Measurements from ENCODE around the gene PSTK. TPM values are rescaled to one million over a fixed set of nuclear protein-coding genes. Genes with fewer than 3 reads are reported as not detected.

Gene PSTK
- total RNA-seq, 6 experiments from 2014 or later, result 2.6 to 5.1 (median 4.2) TPM

- peak; percentile 76 for TF ChIP-seq CTCF (IDR thresholded peaks at IDR 0.05)
- H3K4me3 Mint-ChIP-seq, result peak overlapping the region; percentile 90
- peak overlapping the region; percentile 92 for H3K27ac Mint-ChIP-seq
- no peaks in the 10 kb centered on the region for H3K9me3 Mint-ChIP-seq
- H3K36me3 Mint-ChIP-seq (ENCODE audit: low read depth), result no peaks in the 10 kb centered on the region
- no peaks in the 10 kb centered on the region for H3K27me3 Mint-ChIP-seq (ENCODE audit: insufficient read depth)
- H3K4me1 Mint-ChIP-seq (ENCODE audit: low read depth), result peaks cover 25% of the 10 kb centered on the region
- peak; percentile 60 for DNase-seq
Observed at GRCh38 chr10:122981066-122981464, 864 bp downstream of the PSTK start.

- no peak overlapping the region for H3K27ac Mint-ChIP-seq
Observed at GRCh38 chr10:122983898-122984297, 3.7 kb downstream of the PSTK start.

GRCh38 chr10:122984708-122985107, 4.5 kb downstream of the PSTK start:
- no peak overlapping the region for H3K4me3 Mint-ChIP-seq
- H3K4me1 Mint-ChIP-seq (ENCODE audit: low read depth), result peaks cover 32% of the 10 kb centered on the region
- no peak for DNase-seq
- H3K36me3 Mint-ChIP-seq (ENCODE audit: low read depth), result no peaks in the 10 kb centered on the region; the same call in none of the 2 replicates
- no peak overlapping the region for H3K27ac Mint-ChIP-seq
- TF ChIP-seq CTCF (IDR thresholded peaks at IDR 0.05), result no peak
- no peaks in the 10 kb centered on the region for H3K9me3 Mint-ChIP-seq
- no peaks in the 10 kb centered on the region for H3K27me3 Mint-ChIP-seq (ENCODE audit: insufficient read depth)

More at GRCh38 chr10:122983898-122984297, 3.7 kb downstream of the PSTK start:
- peaks cover 33% of the 10 kb centered on the region for H3K4me1 Mint-ChIP-seq (ENCODE audit: low read depth)
- no peak overlapping the region for H3K4me3 Mint-ChIP-seq
- no peaks in the 10 kb centered on the region for H3K9me3 Mint-ChIP-seq
- no peak for DNase-seq
- no peak for TF ChIP-seq CTCF (IDR thresholded peaks at IDR 0.05)
- H3K27me3 Mint-ChIP-seq (ENCODE audit: insufficient read depth), result no peaks in the 10 kb centered on the region
- no peaks in the 10 kb centered on the region; the same call in none of the 2 replicates for H3K36me3 Mint-ChIP-seq (ENCODE audit: low read depth)

DNA sequence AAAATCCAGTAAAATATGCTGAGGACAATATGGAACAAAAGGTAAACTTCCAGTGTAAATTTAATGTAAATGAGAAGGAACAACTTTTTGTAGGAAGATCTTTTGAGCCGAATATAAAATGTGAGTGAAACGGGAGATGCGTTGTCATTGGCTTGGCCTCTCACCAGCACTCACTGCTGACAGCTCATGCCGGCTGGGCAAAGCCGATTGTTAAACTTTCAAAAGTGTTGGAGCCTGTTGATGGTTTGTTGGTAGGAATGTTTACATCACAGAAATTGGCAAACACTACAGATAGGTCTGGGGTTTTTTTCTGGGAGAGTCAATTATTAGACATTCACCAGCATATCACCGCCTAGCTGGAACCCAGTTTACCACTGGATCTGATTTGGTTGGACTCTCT, 6.1 kb downstream of the PSTK start:
- Mint-ChIP-seq H3K4me3 (no peak overlapping the region), H3K4me1 (ENCODE audit: low read depth) (peaks cover 26% of the 10 kb centered on the region), H3K27ac (no peak overlapping the region), H3K27me3 (ENCODE audit: insufficient read depth) (no peaks in the 10 kb centered on the region), H3K36me3 (ENCODE audit: low read depth) (no peaks in the 10 kb centered on the region; the same call in none of the 2 replicates), H3K9me3 (no peaks in the 10 kb centered on the region)
- no peak for DNase-seq
- no peak for TF ChIP-seq CTCF (IDR thresholded peaks at IDR 0.05)

GRCh38 chr10:122988501-122988900, 8.3 kb downstream of the PSTK start:
- Mint-ChIP-seq H3K36me3 (ENCODE audit: low read depth) (no peaks in the 10 kb centered on the region; the same call in none of the 2 replicates), H3K4me1 (ENCODE audit: low read depth) (peaks cover 17% of the 10 kb centered on the region), H3K4me3 (no peak overlapping the region), H3K27ac (no peak overlapping the region), H3K9me3 (no peaks in the 10 kb centered on the region), H3K27me3 (ENCODE audit: insufficient read depth) (no peaks in the 10 kb centered on the region)
- no peak for TF ChIP-seq CTCF (IDR thresholded peaks at IDR 0.05)
- DNase-seq, result no peak

GRCh38 chr10:122990278-122990677, 10.1 kb downstream of the PSTK start:
- peak; percentile 13 for DNase-seq
- H3K27ac Mint-ChIP-seq, result peak overlapping the region; percentile 51; the same call in 1 of the 2 replicates
- H3K4me1 Mint-ChIP-seq (ENCODE audit: low read depth), result peaks cover 17% of the 10 kb centered on the region

More at GRCh38 chr10:122990278-122990677, 10.1 kb downstream of the PSTK start:
- H3K9me3 Mint-ChIP-seq, result no peaks in the 10 kb centered on the region
- no peak for TF ChIP-seq CTCF (IDR thresholded peaks at IDR 0.05)
- H3K4me3 Mint-ChIP-seq, result no peak overlapping the region
- peaks cover 11% of the 10 kb centered on the region for H3K36me3 Mint-ChIP-seq (ENCODE audit: low read depth)
- no peaks in the 10 kb centered on the region for H3K27me3 Mint-ChIP-seq (ENCODE audit: insufficient read depth)

Measured in HFFc6 (cell line).